Activated CD4-positive, CD25-positive, alpha-beta regulatory T cell treated with anti-CD3 and anti-CD28 coated beads, Interleukin-2, amount 50 U/mL, for 16 hours (primary cell): ENCODE measurements around the gene FLCN.

ENCODE experiments used
- DNase-seq: peaks from one replicate; pipeline ENCODE4 v3.0.0-alpha.2; 2020; ENCODE audit warnings: low read depth, low spot score

FLCN gene

GRCh38 chr17:17236295-17237025 lies 508 bp downstream of the FLCN start:
- DNase-seq: no peak

GRCh38 chr17:17235212-17236174 lies 1.5 kb downstream of the FLCN start:
- no peak for DNase-seq

- DNase-seq: no peak
Measured at GRCh38 chr17:17232303-17232621, 4.7 kb downstream of the FLCN start.

- DNase-seq: no peak
Measured at GRCh38 chr17:17231621-17232302, 5.2 kb downstream of the FLCN start.

GRCh38 chr17:17229416-17230384 lies 7.3 kb downstream of the FLCN start:
- DNase-seq: no peak

- DNase-seq: no peak
Measured at GRCh38 chr17:17228521-17229279, 8.3 kb downstream of the FLCN start.

GRCh38 chr17:17227608-17228520 lies 9.1 kb downstream of the FLCN start:
- DNase-seq: no peak

GRCh38 chr17:17226451-17227265 lies 10.3 kb downstream of the FLCN start:
- DNase-seq: no peak

GRCh38 chr17:17225901-17226300 lies 11.1 kb downstream of the FLCN start:
- DNase-seq: no peak

- DNase-seq: no peak
Measured at GRCh38 chr17:17224137-17224536, 12.8 kb downstream of the FLCN start.

- no peak for DNase-seq
Measured at GRCh38 chr17:17223736-17224135, 13.2 kb downstream of the FLCN start.

GRCh38 chr17:17221329-17221728 lies 15.6 kb downstream of the FLCN start:
- DNase-seq: no peak

- no peak for DNase-seq
Measured at GRCh38 chr17:17220529-17220928, 16.4 kb downstream of the FLCN start.

- no peak for DNase-seq
Measured at GRCh38 chr17:17217995-17218394, 19.0 kb downstream of the FLCN start.

GRCh38 chr17:17216776-17217175 lies 20.2 kb downstream of the FLCN start:
- DNase-seq: no peak

GRCh38 chr17:17216236-17216635 lies 20.7 kb downstream of the FLCN start:
- no peak for DNase-seq

- no peak for DNase-seq
Measured at GRCh38 chr17:17215575-17215974, 21.4 kb downstream of the FLCN start.

- DNase-seq: no peak
Measured at GRCh38 chr17:17214646-17215436, 22.1 kb downstream of the FLCN start.
